Stimulated activated CD8-positive, alpha-beta memory T cell treated with anti-CD3 and anti-CD28 coated beads, Interleukin-7, amount 100 ng/mL, for 24 hours (primary cell): ENCODE data around the gene AK1.

ENCODE experiments used
- DNase-seq: peaks from one replicate; pipeline ENCODE4 v3.0.0-alpha.2; 2020; ENCODE audit warnings: low read depth

Gene AK1

DNA sequence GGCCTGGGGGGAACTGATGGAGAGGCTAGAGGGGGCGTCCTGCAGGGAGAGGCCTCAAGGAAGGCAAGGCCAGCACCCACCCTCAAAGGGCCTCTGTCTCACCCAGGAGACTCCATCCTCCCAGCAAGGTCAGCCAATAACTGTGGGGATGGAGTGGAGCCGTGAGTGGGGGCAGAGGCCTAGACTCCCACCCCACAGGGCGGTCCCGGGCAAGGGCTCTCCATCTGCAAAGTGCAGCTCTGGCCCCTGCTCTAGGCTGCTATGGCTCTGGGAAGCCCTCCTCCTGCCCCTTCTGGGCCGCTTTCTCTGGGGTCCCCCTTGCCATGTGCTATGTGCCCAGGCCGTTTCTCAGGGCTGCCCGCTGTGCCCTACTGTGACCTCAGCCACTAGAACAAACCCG, 60.7 kb downstream of the AK1 start:
- no peak for DNase-seq
